ENCODE measurements around the gene BLTP2. TPM values are rescaled to one million over a fixed set of nuclear protein-coding genes. Genes with fewer than 3 reads are reported as not detected.

The BLTP2 gene
- total RNA-seq = 79.1 and 90.8 TPM in 2 replicates

DNA sequence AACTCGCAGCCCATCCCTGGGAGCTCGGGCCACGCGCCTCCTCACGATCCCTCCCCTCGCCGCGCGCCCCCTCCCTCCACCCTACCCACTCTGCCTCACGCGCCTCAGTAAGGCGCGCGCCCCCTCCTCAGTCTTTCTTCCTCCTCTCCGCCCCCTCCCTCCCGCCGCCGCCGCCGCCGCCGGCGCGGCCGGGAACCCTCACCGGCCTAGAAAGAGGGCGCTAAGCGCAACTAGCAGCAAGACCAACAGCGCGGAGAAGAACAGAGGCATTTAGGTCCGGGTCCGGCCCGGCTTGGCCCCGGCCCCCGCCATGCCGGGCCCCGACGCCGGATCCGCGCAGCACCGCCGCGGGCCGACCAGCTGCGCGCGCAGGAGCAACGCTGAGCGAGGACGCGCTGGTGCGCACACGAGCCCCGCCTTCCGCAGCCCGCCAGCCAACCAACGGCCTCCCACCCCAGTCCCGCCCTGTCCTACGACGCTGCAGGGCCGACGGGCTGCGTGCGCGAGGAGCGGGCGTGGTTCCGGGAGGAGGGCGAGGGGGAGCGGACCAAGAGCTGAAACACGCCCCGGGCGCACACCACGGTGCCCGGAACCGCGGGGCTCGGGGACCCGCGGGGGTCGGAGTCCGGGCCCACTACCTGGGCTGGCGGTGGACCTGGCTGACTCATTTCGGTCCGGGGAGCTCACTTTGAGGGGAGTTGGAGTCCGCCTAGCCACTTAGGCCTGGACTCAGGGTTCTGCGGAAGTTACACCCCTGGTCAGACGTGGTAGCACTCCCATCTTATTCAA is at the start of gene BLTP2:
Gene BLTP2, minus strand, starts transcription at position 372 of the 789 bp plus-strand sequence. Its CDS starts 102 bp downstream, at position 270.

DNA sequence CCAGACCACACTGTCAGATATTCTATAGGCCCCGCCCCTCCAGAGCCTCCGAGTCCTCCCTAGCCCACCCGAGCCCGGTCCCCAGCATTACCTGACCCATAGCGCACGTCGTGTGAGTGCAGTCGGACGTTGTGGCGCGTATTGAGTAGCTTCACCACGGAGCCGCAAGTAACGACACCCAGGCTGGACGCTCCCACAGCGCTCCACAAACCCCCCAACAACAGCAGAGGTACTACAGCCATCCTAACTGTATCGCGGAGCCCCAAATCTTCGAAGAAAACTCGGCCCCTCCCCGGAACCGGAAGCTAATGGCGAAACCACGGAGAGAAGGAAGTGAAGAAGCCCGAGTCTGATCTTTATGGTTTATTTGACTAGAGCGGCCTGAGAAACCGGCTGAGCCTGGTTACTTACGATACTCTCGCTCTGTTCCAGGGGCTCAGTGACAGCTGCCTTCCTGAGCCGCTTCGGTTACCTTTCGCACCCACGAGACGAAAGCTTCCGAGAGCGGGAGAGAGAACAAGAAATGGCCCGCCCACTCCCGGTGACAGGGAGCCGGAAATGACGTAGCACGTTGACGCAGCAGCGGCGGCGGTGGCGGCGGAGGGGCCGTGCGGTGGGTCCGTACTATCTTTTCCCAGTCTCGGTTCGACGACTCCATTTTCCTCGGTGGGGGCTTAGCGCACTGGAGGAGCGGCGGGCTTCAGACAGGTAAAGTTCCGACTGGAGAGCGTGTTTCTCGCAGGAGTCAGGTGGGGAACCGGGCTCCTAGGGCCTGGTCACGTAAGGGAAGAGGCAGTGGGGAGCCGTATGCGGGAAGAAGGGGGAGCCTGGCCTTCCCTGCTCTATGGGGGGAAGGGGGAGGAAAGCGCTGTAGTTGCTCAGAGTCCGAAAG is 16.9 kb upstream of the BLTP2 start, which contains the start of the genes SDF2 and SUPT6H:
Gene SDF2, minus strand, starts transcription at position 272 of the 892 bp plus-strand sequence. Its CDS starts 30 bp downstream, at position 242.
Gene SUPT6H, plus strand, starts transcription at position 571 of the 892 bp plus-strand sequence. CDS start 11,197 bp downstream, outside the sequence.

DNA sequence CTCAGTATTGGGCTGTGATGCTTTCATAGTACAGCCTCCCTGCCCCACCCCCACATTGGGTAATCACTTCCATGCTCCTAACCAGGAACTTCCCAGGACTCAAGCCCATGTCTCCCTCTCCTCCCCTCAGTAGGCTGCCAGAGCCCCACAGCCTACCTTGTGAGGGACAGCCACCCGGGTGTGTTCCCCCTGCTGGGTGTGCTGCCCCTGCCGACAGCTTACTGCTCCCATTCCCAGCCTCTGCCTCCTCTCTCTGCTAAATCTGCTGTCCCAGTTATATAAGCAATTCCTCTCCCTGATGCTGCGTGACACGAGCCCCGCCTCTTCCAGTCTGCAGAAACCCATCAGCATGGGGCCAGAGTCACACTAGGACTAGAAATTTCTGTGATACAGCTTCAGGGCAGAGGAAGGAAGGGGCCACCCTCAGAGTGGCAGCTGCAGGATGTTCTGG is 31.0 kb downstream of the BLTP2 start, which contains the start of gene RSKR:
Gene RSKR, minus strand, starts transcription at position 255 of the 451 bp plus-strand sequence. Its CDS starts 24 bp downstream, at position 231.

DNA sequence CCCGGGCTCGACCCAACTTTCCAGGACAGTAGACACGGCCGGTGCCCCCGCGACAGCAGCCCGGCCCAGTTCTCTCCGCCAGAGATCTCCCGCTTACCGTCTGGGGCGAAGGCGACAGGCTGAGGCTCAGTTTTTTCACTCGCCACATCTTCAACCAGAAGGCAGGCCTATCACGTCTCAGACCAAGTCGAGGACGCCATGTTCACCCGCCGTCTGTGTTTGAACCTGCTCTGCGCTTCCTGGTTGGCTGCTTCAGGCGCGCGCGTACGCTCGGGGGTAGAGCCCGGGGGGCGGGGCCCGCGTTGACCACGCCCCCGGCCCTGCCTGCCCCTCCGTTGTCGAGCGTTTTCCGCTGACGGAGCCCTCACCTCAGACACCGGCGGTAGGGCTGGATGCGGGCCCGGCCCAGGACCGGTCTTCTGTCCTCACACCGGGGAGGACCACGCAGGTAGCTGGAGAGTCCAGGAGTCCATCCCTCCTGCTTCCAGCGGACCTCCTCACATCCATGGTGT is 46.1 kb downstream of the BLTP2 start, which contains the start of gene SPAG5:
Gene SPAG5, minus strand, starts transcription at position 227 of the 512 bp plus-strand sequence. Its CDS starts 79 bp downstream, at position 148.

Other genes starting within 250 kb of the BLTP2 start
- gene SLC46A1, start 238.9 kb downstream of the BLTP2 start, total RNA-seq = 2.3 and 4.9 TPM in 2 replicates
- not detected in 2 replicates for gene SLC13A2, start 171.5 kb downstream of the BLTP2 start, total RNA-seq
- not detected in 2 replicates for gene FOXN1, start 138.8 kb downstream of the BLTP2 start, total RNA-seq
- gene UNC119, start 92.5 kb downstream of the BLTP2 start, total RNA-seq = 24.0 and 48.5 TPM in 2 replicates
- 68.5 and 114 TPM in 2 replicates for gene PIGS, start 73.6 kb downstream of the BLTP2 start, total RNA-seq
- gene ALDOC, start 68.3 kb downstream of the BLTP2 start, total RNA-seq = 130 and 212 TPM in 2 replicates
- gene SPAG5, start 46.1 kb downstream of the BLTP2 start, total RNA-seq = 19.0 and 26.4 TPM in 2 replicates
- 0.91 and 3.7 TPM in 2 replicates for gene RSKR, start 31.0 kb downstream of the BLTP2 start, total RNA-seq
- 59.8 and 68.8 TPM in 2 replicates for gene SDF2, start 16.7 kb upstream of the BLTP2 start, total RNA-seq
- 30.6 and 50.3 TPM in 2 replicates for gene SUPT6H, start 17.0 kb upstream of the BLTP2 start, total RNA-seq
- gene PROCA1, start 66.7 kb upstream of the BLTP2 start, total RNA-seq = 0.39 and 3.8 TPM in 2 replicates
- gene RAB34, start 72.7 kb upstream of the BLTP2 start, total RNA-seq = 348 and 466 TPM in 2 replicates
- gene RPL23A, start 74.8 kb upstream of the BLTP2 start, total RNA-seq = 866 and 1,222 TPM in 2 replicates
- 0.96 and 18.4 TPM in 2 replicates for gene TLCD1, start 81.1 kb upstream of the BLTP2 start, total RNA-seq
- 1.6 and 2.4 TPM in 2 replicates for gene NEK8, start 83.6 kb upstream of the BLTP2 start, total RNA-seq
- gene TRAF4, start 98.9 kb upstream of the BLTP2 start, total RNA-seq = 23.6 and 39.0 TPM in 2 replicates
- 8.9 and 12.0 TPM in 2 replicates for gene FAM222B, start 197.6 kb upstream of the BLTP2 start, total RNA-seq
- gene ERAL1, start 209.9 kb upstream of the BLTP2 start, total RNA-seq = 48.5 and 56.0 TPM in 2 replicates